K562 (cell line): Measurements from ENCODE around the gene FITM2. TPM values are rescaled to one million over a fixed set of nuclear protein-coding genes. Genes with fewer than 3 reads are reported as not detected.

ENCODE experiments used
- CBX3 ChIP-seq, 2 experiments: IDR thresholded peaks; 1 replicate in 1 of 2; 2 replicates in 1 of 2; pipeline ENCODE4 v1.6.1; 2012; ENCODE audit warnings: inconsistent platforms in 2 of 2, low read length in 2 of 2, borderline replicate concordance in 1 of 2, control low read depth in 1 of 2
- CGGBP1 ChIP-seq: fragments of 250-450 bp; sonication (Bioruptor Pico); IDR thresholded peaks from 2 replicates; pipeline ENCODE4 v1.9.0; 2021; ENCODE audit warnings: mild to moderate bottlenecking
- DDX20 ChIP-seq: fragments of 450-650 bp; IDR thresholded peaks from 2 replicates; pipeline ENCODE4 v1.6.1; 2016; ENCODE audit warnings: missing genetic modification characterization, low read depth, mild to moderate bottlenecking, missing compliant biosample characterization, moderate library complexity
- DLX4 ChIP-seq: fragments of 250-450 bp; sonication (Bioruptor Pico); IDR thresholded peaks from 2 replicates; pipeline ENCODE4 v1.6.1; 2021; ENCODE audit warnings: mild to moderate bottlenecking
- GABPB2 ChIP-seq: fragments of 250-450 bp; sonication (Bioruptor Pico); conservative IDR thresholded peaks from 2 replicates; pipeline ENCODE4 v1.5.1; 2021; ENCODE audit warnings: mild to moderate bottlenecking
- KDM4B ChIP-seq, 2 experiments: fragments of 450-650 bp in 1 of 2; sonication (generic) in 1 of 2; IDR thresholded peaks; 2 replicates each; pipeline ENCODE4 v1.6.1; 2016 to 2017; ENCODE audit warnings: borderline replicate concordance in 2 of 2, antibody characterized with exemption in 1 of 2, low read depth in 1 of 2, mild to moderate bottlenecking in 1 of 2
- MAFK ChIP-seq: IDR thresholded peaks from 2 replicates; pipeline ENCODE4 v1.6.1; 2011; ENCODE audit warnings: low read length, improper control_type of control experiment
- MCM5 ChIP-seq: fragments of 450-650 bp; IDR thresholded peaks from 2 replicates; pipeline ENCODE4 v1.6.1; 2016; ENCODE audit warnings: low read depth
- NELFE ChIP-seq: IDR thresholded peaks from 2 replicates; pipeline ENCODE4 v1.6.1; 2011; ENCODE audit warnings: mild to moderate bottlenecking; ENCODE audit not compliant: insufficient read depth, insufficient read length
- NRF1 ChIP-seq, 2 experiments: fragments of 450-650 bp; IDR thresholded peaks in 1 of 2; conservative IDR thresholded peaks in 1 of 2; 2 replicates each; pipeline ENCODE4 v1.6.1; 2014; ENCODE audit warnings: mild to moderate bottlenecking in 2 of 2
- PCBP2 ChIP-seq: fragments of 200-400 bp; formaldehyde crosslinking; IDR thresholded peaks from 2 replicates; pipeline ENCODE4 v1.6.1; 2018; ENCODE audit warnings: low read length, low read depth, mild to moderate bottlenecking, moderate library complexity; ENCODE audit not compliant: poor library complexity, severe bottlenecking
- SMARCA5 ChIP-seq: fragments of 450-650 bp; IDR thresholded peaks from 2 replicates; pipeline ENCODE4 v1.6.1; 2016
- SRF ChIP-seq, 2 experiments: fragments of 250-450, 450-650 bp in 1 of 2; sonication (Bioruptor Pico) in 1 of 2; sonication (generic) in 1 of 2; formaldehyde crosslinking; IDR thresholded peaks; 2 replicates each; pipeline versions ENCODE4 v1.5.0 to v1.5.1; 2020 to 2022; ENCODE audit warnings: mild to moderate bottlenecking in 1 of 2, missing genetic modification reagents in 1 of 2
- YY1 ChIP-seq, 3 experiments: IDR thresholded peaks; 2 replicates each; pipeline ENCODE4 v1.6.1; 2011; ENCODE audit warnings: low read length in 2 of 3, mild to moderate bottlenecking in 2 of 3, moderate library complexity in 2 of 3, borderline replicate concordance in 1 of 3, control low read depth in 1 of 3, low read depth in 1 of 3; ENCODE audit not compliant: insufficient read depth in 3 of 3, insufficient replicate concordance in 2 of 3, control insufficient read depth in 1 of 3, insufficient read length in 1 of 3; ENCODE audit errors: extremely low read depth in 1 of 3
- ZBTB5 ChIP-seq: fragments of 450-650 bp; IDR thresholded peaks from 2 replicates; pipeline ENCODE4 v1.6.1; 2017; ENCODE audit warnings: antibody characterized with exemption
- ZFPM2 ChIP-seq: fragments of 250-450 bp; sonication (Bioruptor Pico); IDR thresholded peaks from 2 replicates; pipeline ENCODE4 v1.5.1; 2022; ENCODE audit warnings: mild to moderate bottlenecking
- ZMIZ1 ChIP-seq, 2 experiments: fragments of 150-350 bp in 1 of 2; IDR thresholded peaks; 2 replicates each; pipeline ENCODE4 v1.6.1; 2012 to 2016; ENCODE audit warnings: low read depth in 2 of 2, low read length in 2 of 2, mild to moderate bottlenecking in 1 of 2, moderate library complexity in 1 of 2
- ZNF253 ChIP-seq: fragments of 250-450 bp; sonication (Bioruptor Pico); conservative IDR thresholded peaks from 2 replicates; pipeline ENCODE4 v1.6.1; 2021; ENCODE audit warnings: mild to moderate bottlenecking
- ZNF282 ChIP-seq: sonication (generic); formaldehyde crosslinking; IDR thresholded peaks from 2 replicates; pipeline ENCODE4 v1.8.1; 2023; ENCODE audit warnings: missing genetic modification reagents
- ZNF444 ChIP-seq: fragments of 250-450 bp; sonication (Bioruptor Pico); IDR thresholded peaks from 2 replicates; pipeline ENCODE4 v1.4.0; 2020; ENCODE audit warnings: mild to moderate bottlenecking, moderate library complexity
- ZNF785 ChIP-seq: fragments of 250-450 bp; sonication (Bioruptor Pico); IDR thresholded peaks from 2 replicates; pipeline ENCODE4 v1.4.0; 2020; ENCODE audit warnings: mild to moderate bottlenecking
- polyA plus RNA-seq, 8 experiments: library from polyadenylated mRNA; depleted of rRNA in 4 of 8; stranded (reverse) in 5 of 8; unstranded in 3 of 8; fragments of >200 nt; fragmentation: Nextera tagmentation in 2 of 8; fragmentation: Illumina TruSeq in 1 of 8; extraction: Ambion mirVana in 2 of 8; extraction: Trizol in 1 of 8; gene quantifications; 2 replicates each; pipeline versions ENCODE4 v1.2.1 to v1.2.3, GENCODE V29; 2011 to 2014; ENCODE audit warnings: inconsistent platforms in 1 of 8, missing spikeins in 1 of 8
- total RNA-seq, 7 experiments: library from RNA; depleted of rRNA in 6 of 7; stranded (reverse); fragments of >200 nt in 6 of 7; fragmentation: Illumina TruSeq in 2 of 7; extraction: Trizol in 2 of 7; gene quantifications; 2 replicates each; pipeline versions ENCODE4 v1.2.1 to v1.2.3, GENCODE V29; 2011 to 2021; ENCODE audit warnings: low replicate concordance in 1 of 7

Gene FITM2
- total and polyA plus RNA-seq, 9 of the 15 experiments (the other 6 are each of a cell fraction or from before 2014, with no cell fraction given): 0.64 to 2.8 (median 1.8) TPM

- TF ChIP-seq NELFE (no peak), CGGBP1 (CRISPR knock-in tag) (no peak), DLX4 (CRISPR knock-in tag) (no peak), SRF (CRISPR knock-in tag; IDR thresholded peaks at IDR 0.05) (no peak), PCBP2 (no peak), MAFK (no peak), GABPB2 (no peak), ZNF785 (CRISPR knock-in tag) (no peak), KDM4B (IDR thresholded peaks at IDR 0.05; ENCODE audit: borderline replicate concordance in 2 of 2, low read depth in 1 of 2) (no peak), CBX3 (IDR thresholded peaks at IDR 0.05; ENCODE audit: borderline replicate concordance in 1 of 2, low read length in 2 of 2) (no peak), ZFPM2 (CRISPR knock-in tag) (no peak), ZNF282 (CRISPR knock-in tag) (no peak), ZNF253 (CRISPR knock-in tag) (no peak), ZNF444 (CRISPR knock-in tag) (no peak), MCM5 (no peak), DDX20 (tag) (no peak), ZMIZ1 (IDR thresholded peaks at IDR 0.05; ENCODE audit: low read depth in 2 of 2, low read length in 2 of 2) (0 out of 4 replicates have a peak, but pooled peaks of 1 of the 2 experiments have one; percentile 6), ZBTB5 (no peak), NRF1 (conservative IDR thresholded peaks at IDR 0.05 in 1 of 2, IDR thresholded peaks at IDR 0.05 in 1 of 2) (peak; percentile 98), YY1 (IDR thresholded peaks at IDR 0.05; ENCODE audit: borderline replicate concordance in 1 of 3, control insufficient read depth in 1 of 3, extremely low read depth in 1 of 3, insufficient read depth in 3 of 3, insufficient read length in 1 of 3, insufficient replicate concordance in 2 of 3, low read depth in 1 of 3, low read length in 2 of 3) (peak in 2 of 3 experiments; percentile 10 to 46), SMARCA5 (no peak)
Observed at GRCh38 chr20:44310664-44311639, at the start of gene FITM2 (continued).
